AG20443 (cell line): Measurements from ENCODE around the gene PSMB7.

Source experiments
- DNase-seq: peaks from one replicate; pipeline ENCODE4 v3.0.0; 2012; ENCODE audit warnings: low spot score, mixed read lengths

PSMB7 gene

GRCh38 chr9:124345063-124345462 lies 70.2 kb downstream of the PSMB7 start:
- DNase-seq = no peak

DNA sequence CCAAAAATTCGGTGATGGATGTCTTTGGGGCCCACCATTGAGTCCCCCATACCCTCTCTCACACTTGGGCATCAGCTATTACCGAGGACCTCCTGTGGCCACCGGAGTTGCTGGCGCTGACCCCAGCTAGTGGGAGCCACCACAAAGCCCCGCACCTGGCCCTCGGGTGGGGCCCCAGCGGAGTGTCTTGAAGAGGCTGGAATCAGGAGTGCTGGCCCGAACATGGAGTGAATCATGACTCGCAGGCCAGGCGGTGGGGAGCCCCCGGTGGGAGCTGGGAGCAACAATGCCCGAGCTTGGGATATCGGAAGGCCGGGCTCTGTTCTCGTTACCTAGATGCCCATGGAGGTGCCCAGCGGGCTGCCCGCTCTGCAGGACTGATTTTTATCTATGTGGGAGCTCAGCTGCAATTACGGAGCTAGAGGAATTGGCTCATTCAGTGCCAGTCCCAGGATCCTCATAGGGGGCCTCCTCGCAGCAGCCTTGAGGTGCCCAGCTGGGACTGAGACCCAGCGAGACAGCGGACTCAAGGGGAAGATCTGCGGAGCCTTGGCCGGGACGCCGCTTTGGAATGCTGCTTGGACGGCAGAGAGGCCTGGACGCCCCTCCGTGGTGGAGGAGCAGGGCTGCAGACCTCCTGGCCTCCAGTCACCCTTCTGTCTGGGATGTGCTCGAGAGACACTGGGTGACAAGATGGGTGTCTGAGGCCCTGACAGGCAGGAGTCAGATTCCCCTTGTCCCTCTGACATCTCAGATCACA lies 70.8 kb downstream of the PSMB7 start:
- DNase-seq = no peak

DNA sequence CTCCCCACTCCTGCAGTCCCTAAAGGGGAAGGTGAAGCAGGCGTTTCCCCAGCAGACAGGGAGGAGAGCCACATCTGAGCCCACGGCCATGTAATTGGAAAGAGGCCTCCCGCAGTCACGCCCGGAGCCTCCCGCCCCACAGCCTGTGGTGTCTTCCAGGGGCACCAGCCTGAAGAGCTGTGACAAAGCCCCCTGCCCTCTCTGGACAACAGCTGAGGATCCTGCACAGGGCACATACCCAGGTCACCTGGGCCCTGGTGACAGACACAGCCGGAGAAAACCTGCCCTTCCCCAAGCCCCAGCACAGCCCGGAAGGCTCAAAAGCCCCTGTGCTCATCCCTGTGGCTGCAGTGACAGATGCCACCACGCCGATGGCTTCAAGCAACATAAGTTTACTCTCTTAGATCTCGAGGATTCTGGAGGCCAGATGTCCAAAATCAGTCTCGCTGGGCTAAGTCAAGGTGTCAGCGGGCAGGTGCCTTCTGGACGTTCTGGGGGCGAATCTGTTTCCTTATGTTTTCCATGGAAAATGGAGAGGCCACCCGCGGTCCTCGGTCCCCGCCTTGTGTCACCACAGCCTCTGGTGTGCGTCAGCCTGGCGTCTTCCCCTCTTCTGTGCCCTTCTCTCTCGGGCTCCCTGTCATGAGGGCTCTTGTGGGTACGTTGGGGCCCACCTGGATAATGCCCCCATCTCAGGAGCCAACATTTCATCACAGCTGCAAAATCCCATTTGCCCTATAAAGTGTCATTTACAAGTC lies 71.5 kb downstream of the PSMB7 start:
- no peak for DNase-seq

GRCh38 chr9:124342776-124343485 lies 72.3 kb downstream of the PSMB7 start:
- peak; percentile 95 for DNase-seq

GRCh38 chr9:124342402-124342775 lies 72.9 kb downstream of the PSMB7 start:
- DNase-seq = peak; percentile 28

DNA sequence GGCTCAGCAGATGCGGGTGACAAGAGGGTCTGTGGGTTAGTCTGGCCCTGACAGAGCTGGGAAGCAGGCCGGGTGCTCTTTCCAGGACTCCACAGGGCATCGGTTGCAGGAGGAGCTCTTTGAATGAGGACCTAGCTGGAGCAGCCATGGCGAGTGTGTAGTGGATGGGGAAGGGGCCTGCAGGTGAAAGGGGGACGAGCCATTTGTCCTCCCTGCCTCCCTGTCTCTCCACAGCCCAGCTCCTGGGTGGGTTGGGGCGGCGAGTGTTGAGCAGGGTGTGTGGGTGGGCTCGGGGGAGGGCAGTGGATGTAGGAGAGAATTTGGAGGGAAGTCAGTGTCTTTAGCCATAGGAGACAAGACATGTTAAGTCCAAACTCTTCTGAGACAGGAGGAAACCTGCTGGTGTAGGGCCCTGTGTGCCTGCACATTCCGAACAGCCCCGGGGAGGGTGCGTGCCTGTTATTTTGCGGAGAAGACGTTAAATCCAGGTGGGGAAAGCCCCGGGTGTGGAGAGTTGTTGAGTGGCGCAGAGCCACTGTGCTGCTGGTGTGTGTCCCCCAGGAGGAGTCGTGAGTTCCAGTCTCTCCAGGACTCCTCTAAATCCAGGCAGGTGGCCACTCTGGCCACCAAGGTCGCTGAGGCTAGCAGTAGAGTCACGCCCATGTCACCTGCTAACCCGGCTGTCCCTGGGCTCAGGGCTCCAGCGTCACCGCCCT lies 73.6 kb downstream of the PSMB7 start:
- DNase-seq = no peak

DNA sequence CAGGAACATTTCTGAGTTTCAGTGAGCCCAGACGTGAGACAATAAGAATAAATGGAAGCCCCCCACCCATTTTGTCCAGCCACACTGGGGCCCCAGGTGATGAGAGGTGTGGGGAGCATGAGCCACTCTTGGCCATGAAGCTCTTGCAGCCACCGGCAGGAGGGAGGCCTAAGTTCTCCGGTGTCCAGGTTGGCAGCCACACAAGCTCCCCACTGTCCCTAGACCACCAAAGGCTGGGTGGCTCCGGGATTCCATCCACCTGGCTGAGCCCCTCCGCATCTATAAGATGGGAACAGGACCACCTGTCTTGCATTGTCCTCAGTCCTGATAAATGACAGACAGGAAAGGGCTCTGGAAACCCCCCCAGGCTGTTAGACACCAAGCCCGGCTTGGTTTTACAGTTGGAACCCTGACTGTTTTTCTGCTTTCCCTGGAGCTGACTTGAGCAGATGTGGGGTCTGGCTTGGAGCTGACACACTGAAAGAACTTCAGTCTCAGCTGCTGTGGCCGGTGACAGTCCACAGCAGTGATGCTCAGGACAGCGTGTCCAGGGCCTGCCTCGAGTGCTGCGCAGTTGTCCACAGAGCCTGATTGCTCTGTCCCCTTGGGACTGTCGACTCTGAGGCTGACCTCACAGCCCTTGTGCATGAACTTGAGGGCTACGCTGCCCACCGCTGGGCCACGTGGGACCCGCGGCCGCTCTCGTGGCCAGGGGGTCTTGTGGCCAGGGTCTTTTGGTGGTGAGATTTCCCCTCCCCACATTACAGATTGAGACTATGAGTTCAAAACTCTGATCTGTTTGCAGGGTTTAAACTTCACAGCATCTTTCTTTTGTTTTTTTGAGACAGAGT lies 74.8 kb downstream of the PSMB7 start:
- no peak for DNase-seq

- no peak for DNase-seq
These were observed 75.6 kb downstream of the PSMB7 start for GRCh38 chr9:124339603-124340146.

DNA sequence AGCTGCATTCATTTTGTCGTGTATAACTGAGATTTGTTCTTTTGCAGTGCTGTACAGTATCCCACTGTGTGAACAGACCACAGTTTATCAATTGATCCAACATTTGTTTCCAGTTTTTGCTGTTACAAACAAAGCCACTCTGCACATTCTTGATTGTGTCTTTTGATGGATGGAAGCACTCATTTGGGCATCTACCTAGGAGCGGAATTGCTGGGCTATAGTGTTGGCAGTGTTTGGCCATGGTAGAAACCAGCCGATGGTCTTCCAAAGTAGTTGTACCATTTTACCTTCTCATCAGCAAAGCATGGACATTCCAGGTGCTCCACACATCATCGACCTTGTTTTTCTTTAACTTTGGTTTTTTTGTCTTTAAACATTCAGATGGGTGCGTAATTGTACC lies 77.7 kb downstream of the PSMB7 start:
- no peak for DNase-seq

- DNase-seq = no peak
These were observed 79.9 kb downstream of the PSMB7 start for GRCh38 chr9:124335320-124335707.

GRCh38 chr9:124334568-124335319 lies 80.5 kb downstream of the PSMB7 start:
- no peak for DNase-seq

DNA sequence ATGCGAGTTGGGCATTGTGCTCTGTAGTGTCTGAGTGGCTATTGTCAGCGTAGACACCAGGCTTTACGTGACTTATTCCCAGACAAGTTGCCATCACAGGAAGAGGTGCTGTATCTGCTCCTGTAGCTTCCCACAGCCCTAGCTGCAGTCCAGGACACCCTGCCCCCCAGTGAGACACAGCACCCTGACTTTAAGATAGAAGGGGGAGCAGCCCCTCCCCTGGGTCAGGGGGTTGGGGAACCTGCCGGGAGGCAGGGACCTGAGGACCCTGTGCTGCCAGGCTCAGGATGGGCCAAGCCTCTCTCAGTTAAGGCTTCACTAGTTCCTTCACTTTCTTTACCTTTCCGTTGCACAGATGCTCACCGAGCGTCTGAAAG lies 82.1 kb downstream of the PSMB7 start:
- DNase-seq = no peak

DNA sequence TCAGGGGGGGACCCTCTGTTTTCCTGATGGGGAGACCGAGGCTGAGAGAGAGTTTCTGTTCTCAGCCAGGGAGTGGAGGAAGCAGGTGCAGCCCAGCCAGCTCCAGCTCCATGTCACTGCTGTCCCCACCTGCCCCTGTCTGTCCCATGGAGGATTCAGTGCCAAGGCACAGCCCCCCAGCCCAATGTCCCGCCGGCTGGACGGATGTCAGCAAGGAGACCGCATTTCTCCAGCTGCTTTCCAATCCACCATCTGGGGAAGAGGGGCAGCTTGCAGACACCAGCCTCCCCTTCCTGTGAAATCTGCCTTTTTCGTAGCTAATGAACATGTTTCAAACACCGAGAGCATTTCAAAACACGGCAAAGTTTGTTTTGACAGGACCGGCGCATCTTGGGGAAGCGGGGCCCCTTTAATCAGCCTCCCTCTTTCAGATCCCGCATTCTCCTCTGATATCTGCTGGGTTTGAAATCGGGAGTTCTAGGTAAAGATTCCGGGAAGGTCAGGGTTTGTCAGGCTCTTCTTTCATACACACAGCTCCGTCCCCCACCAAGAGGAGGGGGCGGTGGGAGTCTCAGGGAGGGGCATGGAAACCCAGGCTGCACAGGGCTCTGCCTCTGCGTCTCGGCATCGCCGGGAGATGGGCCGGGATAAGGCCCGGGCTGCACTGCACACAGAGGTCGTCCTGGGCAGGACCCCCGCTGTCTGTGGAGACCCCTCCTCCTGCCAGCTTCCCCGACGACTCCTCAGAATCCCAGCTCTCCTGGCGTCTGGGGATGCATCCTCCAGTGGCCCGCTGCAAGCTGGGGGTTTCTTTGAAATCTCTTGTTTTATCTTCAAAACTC lies 82.7 kb downstream of the PSMB7 start:
- DNase-seq = no peak

GRCh38 chr9:124331580-124331979 lies 83.7 kb downstream of the PSMB7 start:
- no peak for DNase-seq

DNA sequence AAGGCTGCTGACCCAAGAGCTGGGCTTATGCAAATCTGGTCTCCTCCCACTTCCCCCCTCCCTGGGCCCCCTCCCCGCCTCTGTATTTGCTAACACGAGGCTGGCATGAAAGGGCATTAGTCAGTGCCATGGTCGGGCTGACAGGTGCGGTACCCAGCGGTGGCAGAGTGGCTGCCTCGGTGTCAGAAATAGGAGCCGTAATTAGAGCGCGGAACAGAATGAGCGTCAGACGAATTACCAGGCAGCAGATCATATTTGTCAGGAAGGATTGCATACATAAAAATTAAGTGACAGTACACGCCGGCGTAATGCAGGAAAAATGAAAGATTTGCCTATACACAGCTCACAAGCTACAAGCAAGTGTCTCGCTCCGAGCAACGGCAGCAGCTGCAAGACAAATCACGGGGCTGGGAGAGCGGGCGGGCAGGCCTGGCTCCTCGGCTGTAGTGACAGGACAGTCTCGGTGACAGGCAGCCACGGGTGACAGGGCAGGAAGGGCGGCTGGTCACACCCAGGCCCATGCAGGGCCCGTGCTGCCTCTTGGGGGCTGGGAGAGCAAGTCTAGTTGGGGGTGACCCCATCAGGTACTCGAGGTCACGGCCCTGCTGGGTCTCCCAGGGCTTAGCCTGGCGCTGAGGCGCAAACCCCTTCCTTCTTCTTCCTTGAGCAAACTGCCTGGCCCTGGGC lies 85.1 kb downstream of the PSMB7 start:
- no peak for DNase-seq

DNA sequence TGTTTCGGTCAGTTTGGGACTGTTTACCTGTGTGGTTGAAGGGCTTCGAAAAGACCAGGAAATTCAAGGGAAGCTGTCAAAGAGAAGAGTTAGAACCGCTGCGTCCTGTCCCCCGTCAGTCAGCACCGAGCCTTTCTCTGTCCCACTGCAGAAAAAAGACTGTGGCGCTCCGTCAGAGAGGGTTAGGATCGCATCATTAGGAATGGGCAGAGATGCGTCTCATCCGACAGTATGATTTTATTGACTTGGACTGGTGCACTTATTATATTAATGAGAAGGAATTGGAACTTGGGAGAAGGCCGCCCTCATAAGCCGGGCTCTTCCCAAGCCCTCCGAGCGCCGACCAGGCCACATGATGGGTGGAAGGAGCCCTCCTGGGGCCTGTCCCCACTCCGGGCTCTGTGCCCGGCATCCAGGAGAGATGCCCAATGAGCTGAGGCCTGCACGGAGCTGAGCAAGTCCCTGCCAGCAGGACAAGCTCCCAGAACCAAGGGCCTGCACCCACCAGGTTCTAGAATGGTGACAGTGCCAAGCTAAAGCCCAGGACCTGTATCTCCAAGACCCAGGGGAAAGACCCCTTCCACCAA lies 85.9 kb downstream of the PSMB7 start:
- DNase-seq = no peak

DNA sequence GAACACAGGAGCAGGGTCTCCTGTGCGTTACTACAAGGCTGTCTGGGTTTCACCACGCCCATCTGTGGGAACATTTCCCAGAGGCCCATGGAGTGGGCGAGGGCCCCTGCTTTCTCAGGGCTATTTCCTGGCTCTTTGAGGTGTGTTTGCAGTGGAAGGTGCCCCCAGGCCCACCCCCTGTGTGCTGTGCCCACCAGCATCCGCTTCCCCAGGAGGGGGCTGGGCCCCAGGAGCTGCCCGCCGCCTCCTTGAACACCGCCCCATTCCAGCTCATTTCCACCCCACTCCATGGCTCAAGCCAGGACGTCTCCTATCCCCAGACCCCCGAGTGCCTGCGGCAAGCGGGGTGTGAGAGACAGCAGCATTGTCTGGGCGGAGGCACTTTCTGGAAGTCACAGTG lies 87.0 kb downstream of the PSMB7 start:
- DNase-seq = no peak

DNA sequence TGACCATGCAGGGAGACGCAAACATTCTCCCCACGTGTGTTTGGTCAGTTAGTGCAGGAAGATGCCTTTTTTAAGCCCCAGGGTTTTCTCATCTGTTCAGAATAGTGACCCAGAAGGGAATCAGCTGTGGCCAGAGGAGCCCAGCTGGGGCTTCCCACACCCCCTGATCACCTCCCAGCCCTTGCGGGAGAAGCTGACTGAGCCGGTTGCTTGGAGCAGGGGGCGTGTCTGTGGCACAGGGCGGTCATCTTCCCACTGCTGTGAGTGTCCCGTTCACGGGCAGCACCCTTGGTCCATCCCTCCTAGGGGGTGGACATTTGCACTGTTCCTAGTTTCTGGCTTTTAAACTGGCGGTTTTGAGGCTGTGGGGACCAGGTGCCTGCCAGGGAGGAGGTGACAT lies 87.8 kb downstream of the PSMB7 start:
- DNase-seq = no peak

- DNase-seq = no peak
These were observed 88.9 kb downstream of the PSMB7 start for GRCh38 chr9:124326378-124326777.
